ENCODE measurements around the gene FAM20A.

FAM20A gene

DNA sequence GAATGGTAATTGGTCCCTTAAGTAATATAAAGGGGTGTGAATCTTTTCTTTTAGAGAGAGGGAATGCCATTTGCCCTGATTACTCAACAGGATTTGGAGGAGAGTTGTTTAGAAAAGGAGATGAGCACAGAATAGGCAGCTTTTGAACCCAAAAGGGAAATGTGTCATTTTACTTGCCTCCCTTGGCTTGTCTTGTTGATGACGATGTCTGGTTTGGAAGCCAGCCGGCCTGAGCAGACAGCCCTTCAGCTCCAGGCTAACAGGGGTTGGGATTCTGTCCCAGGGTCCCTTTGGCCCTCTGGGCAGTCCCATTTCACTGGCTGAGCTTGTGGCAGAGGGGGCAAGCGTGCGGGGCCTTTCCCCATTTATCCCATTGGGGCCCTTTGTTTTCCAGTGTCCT is 111.2 kb downstream of the FAM20A start:
- DNase-seq: no peak
